K562 (cell line): ENCODE results near the gene MAPKAPK2. TPM values are rescaled to one million over a fixed set of nuclear protein-coding genes. Genes with fewer than 3 reads are reported as not detected.

ENCODE experiments used
- ATAC-seq: fragments of 200-7000 bp; cut with Tn5 transposase; 3 replicates; pipeline ENCODE4 v1.9.1; 2020; ENCODE audit warnings: moderate library complexity
- BruUV-seq: library from RNA; stranded (reverse); fragments of 400-500 nt; replicated peaks from 2 replicates; lab custom pipeline; 2021; lab: Mats Ljungman, UMichigan
- CTCF ChIA-PET: fragments of 300-600 bp; formaldehyde crosslinking; extraction: SDS; loops from one replicate; lab custom pipeline; 2021; ENCODE audit warnings: low intra/inter-chr PET ratio; lab: Yijun Ruan, JAX
- POLR2A ChIA-PET: fragments of 300-600, 350-650 bp; sonication (Branson Sonifier 250); formaldehyde crosslinking; extraction: SDS; loops from one replicate; lab custom pipeline; 2021; ENCODE audit warnings: antibody characterized with exemption, inconsistent platforms; lab: Yijun Ruan, JAX
- DNase-seq, 4 experiments: peaks; one replicate each; pipeline versions ENCODE4 v3.0.0 to v3.0.0-alpha.2; 2011 to 2018; ENCODE audit warnings: low spot score in 3 of 4, mixed read lengths in 3 of 4; ENCODE audit errors: extremely low read depth in 1 of 4
- FAIRE-seq: peaks from 2 replicates; lab custom pipeline; 2011; peaks lifted over from hg19 to GRCh38; lab: Jason Lieb, UNC
- H2AFZ ChIP-seq: 2 replicates; pipeline ENCODE4 v1.6.0; 2011; ENCODE audit warnings: low read depth, low read length, control low read depth, inconsistent platforms
- H3K27ac ChIP-seq: fragments of 200-600 bp; 3 replicates; pipeline ENCODE4 v1.8.0; 2011; ENCODE audit warnings: low read depth, mild to moderate bottlenecking, control low read depth, inconsistent platforms, low read length, moderate library complexity, mixed read lengths; ENCODE audit errors: extremely low read depth
- H3K27me3 ChIP-seq, 2 experiments: fragments of 300-600 bp in 1 of 2; 2 replicates in 1 of 2; 3 replicates in 1 of 2; pipeline versions ENCODE4 v1.6.0 to v1.8.0; 2011; ENCODE audit warnings: inconsistent platforms in 2 of 2, low read length in 2 of 2, mild to moderate bottlenecking in 1 of 2, mixed read lengths in 1 of 2, moderate library complexity in 1 of 2; ENCODE audit not compliant: control insufficient read depth in 2 of 2, insufficient read depth in 2 of 2
- H3K36me3 ChIP-seq: fragments of 300-600 bp; 3 replicates; pipeline ENCODE4 v1.8.0; 2011; ENCODE audit warnings: mild to moderate bottlenecking, low read length, inconsistent platforms; ENCODE audit not compliant: control insufficient read depth, insufficient read depth
- H3K4me1 ChIP-seq, 2 experiments: fragments of 200-600 bp in 1 of 2; replicated peaks in 1 of 2; 2 replicates in 1 of 2; 3 replicates in 1 of 2; pipeline versions ENCODE4 v1.5.1 to v1.8.0; 2011; ENCODE audit warnings: inconsistent platforms in 2 of 2, low read length in 2 of 2, mild to moderate bottlenecking in 1 of 2, mixed read lengths in 1 of 2, moderate library complexity in 1 of 2; ENCODE audit not compliant: control insufficient read depth in 2 of 2, insufficient read depth in 2 of 2
- H3K4me2 ChIP-seq: 2 replicates; pipeline ENCODE4 v1.6.1; 2011; ENCODE audit warnings: low read length, control low read depth, inconsistent platforms, mixed read lengths; ENCODE audit not compliant: insufficient read depth
- H3K4me3 ChIP-seq: fragments of 200-600 bp; sonication (generic), shearing (Covaris generic); 2 replicates; pipeline ENCODE4 v1.5.1; 2016; ENCODE audit warnings: control low read depth, inconsistent platforms
- H3K79me2 ChIP-seq: fragments of 200-600 bp; 3 replicates; pipeline ENCODE4 v1.8.0; 2011; ENCODE audit warnings: low read length, inconsistent platforms; ENCODE audit not compliant: control insufficient read depth, insufficient read depth
- H3K9ac ChIP-seq, 2 experiments: 2 replicates each; pipeline versions ENCODE4 v1.6.0 to v1.6.1; 2011; ENCODE audit warnings: low read depth in 2 of 2, low read length in 2 of 2, control low read depth in 1 of 2, inconsistent platforms in 1 of 2, mild to moderate bottlenecking in 1 of 2, mixed read lengths in 1 of 2; ENCODE audit not compliant: insufficient read depth in 1 of 2
- H3K9me1 ChIP-seq: one replicate; pipeline ENCODE4 v1.6.0; 2011; ENCODE audit warnings: inconsistent platforms, mild to moderate bottlenecking, low read length, moderate library complexity; ENCODE audit not compliant: control insufficient read depth, insufficient read depth
- H3K9me3 ChIP-seq: replicated peaks from 2 replicates; pipeline ENCODE4 v1.5.1; 2011; ENCODE audit warnings: low read depth, low read length, inconsistent platforms; ENCODE audit not compliant: control insufficient read depth, insufficient read depth
- H4K20me1 ChIP-seq: replicated peaks from 2 replicates; pipeline ENCODE4 v1.6.1; 2011; ENCODE audit warnings: low read length, inconsistent platforms, mixed read lengths; ENCODE audit not compliant: control insufficient read depth, insufficient read depth
- E2F4 ChIP-seq: sonication (generic); formaldehyde crosslinking; IDR thresholded peaks from 2 replicates; pipeline ENCODE4 v1.8.0; 2022; ENCODE audit warnings: mild to moderate bottlenecking, low read depth, missing genetic modification reagents
- E4F1 ChIP-seq: fragments of 250-450 bp; sonication (Bioruptor Pico); IDR thresholded peaks from 2 replicates; pipeline ENCODE4 v1.5.0; 2021; ENCODE audit warnings: mild to moderate bottlenecking, borderline replicate concordance
- GATAD2A ChIP-seq: fragments of 450-650 bp; IDR thresholded peaks from 2 replicates; pipeline ENCODE4 v1.6.1; 2017
- GTF2E2 ChIP-seq: fragments of 200-800 bp; sonication (Bioruptor generic); IDR thresholded peaks from 2 replicates; pipeline ENCODE4 v1.6.1; 2016; ENCODE audit warnings: missing genetic modification characterization, missing compliant biosample characterization
- HLTF ChIP-seq: fragments of 450-650 bp; IDR thresholded peaks from 2 replicates; pipeline ENCODE4 v1.6.1; 2016
- PHB2 ChIP-seq: fragments of 450-650 bp; IDR thresholded peaks from 2 replicates; pipeline ENCODE4 v1.6.1; 2017; ENCODE audit warnings: low read depth
- RAD51 ChIP-seq: fragments of 450-650 bp; IDR thresholded peaks from 2 replicates; pipeline ENCODE4 v1.7.1; 2016; ENCODE audit warnings: low read depth, mild to moderate bottlenecking, borderline replicate concordance
- RHOXF2B ChIP-seq: fragments of 250-450 bp; sonication (Bioruptor Pico); conservative IDR thresholded peaks from 2 replicates; pipeline ENCODE4 v1.5.1; 2021
- SIX5 ChIP-seq, 2 experiments: IDR thresholded peaks; 2 replicates each; pipeline ENCODE4 v1.6.1; 2011; ENCODE audit warnings: low read length in 2 of 2, borderline replicate concordance in 1 of 2, low read depth in 1 of 2, mild to moderate bottlenecking in 1 of 2, moderate library complexity in 1 of 2; ENCODE audit not compliant: insufficient read depth in 1 of 2
- ZNF133 ChIP-seq: fragments of 250-450 bp; sonication (Bioruptor Pico); IDR thresholded peaks from 2 replicates; pipeline ENCODE4 v1.4.0; 2020; ENCODE audit warnings: mild to moderate bottlenecking
- ZNF197 ChIP-seq: fragments of 200-800 bp; sonication (Bioruptor generic); IDR thresholded peaks from 2 replicates; pipeline ENCODE4 v1.6.1; 2016; ENCODE audit warnings: low read depth, missing genetic modification characterization, missing compliant biosample characterization
- ZNF212 ChIP-seq: fragments of 450-650 bp; formaldehyde crosslinking; IDR thresholded peaks from 2 replicates; pipeline ENCODE4 v1.4.0; 2020; ENCODE audit warnings: mild to moderate bottlenecking
- ZNF592 ChIP-seq: fragments of 450-650 bp; IDR thresholded peaks from 2 replicates; pipeline ENCODE4 v1.6.1; 2017; ENCODE audit warnings: antibody characterized with exemption, mild to moderate bottlenecking
- ZNF696 ChIP-seq: fragments of 250-450 bp; sonication (Bioruptor Pico); conservative IDR thresholded peaks from 2 replicates; pipeline ENCODE4 v1.4.0; 2020; ENCODE audit warnings: mild to moderate bottlenecking, moderate library complexity
- WGBS: fragments of 100-300 bp; shearing (Covaris generic); methylation state at CpG from one replicate; pipeline ENCODE4 v1.1.6; 2016; ENCODE audit warnings: low coverage, mixed read lengths; ENCODE audit not compliant: insufficient coverage; ENCODE audit errors: missing lambda C conversion rate; 5-methylcytosine and 5-hydroxymethylcytosine counted together
- in situ Hi-C: fragments of 300-500 bp; cut with MboI; formaldehyde crosslinking; loops from 4 replicates; pipeline ENCODE4 v1.15.0; 2018; ENCODE audit warnings: inconsistent platforms, mixed read lengths
- intact Hi-C: fragments of 100-400 bp; cut with micrococcal nuclease; formaldehyde crosslinking; loops from 2 replicates; pipeline ENCODE4 v1.14.2; 2022
- polyA plus RNA-seq, 8 experiments: library from polyadenylated mRNA; depleted of rRNA in 4 of 8; stranded (reverse) in 5 of 8; unstranded in 3 of 8; fragments of >200 nt; fragmentation: Nextera tagmentation in 2 of 8; fragmentation: Illumina TruSeq in 1 of 8; extraction: Ambion mirVana in 2 of 8; extraction: Trizol in 1 of 8; gene quantifications; 2 replicates each; pipeline versions ENCODE4 v1.2.1 to v1.2.3, GENCODE V29; 2011 to 2014; ENCODE audit warnings: inconsistent platforms in 1 of 8, missing spikeins in 1 of 8
- total RNA-seq, 7 experiments: library from RNA; depleted of rRNA in 6 of 7; stranded (reverse); fragments of >200 nt in 6 of 7; fragmentation: Illumina TruSeq in 2 of 7; extraction: Trizol in 2 of 7; gene quantifications; 2 replicates each; pipeline versions ENCODE4 v1.2.1 to v1.2.3, GENCODE V29; 2011 to 2021; ENCODE audit warnings: low replicate concordance in 1 of 7

MAPKAPK2 gene
- total and polyA plus RNA-seq, 9 of the 15 experiments (the other 6 are each of a cell fraction or from before 2014, with no cell fraction given) = 0.63 to 94.2 (median 52.1) TPM

GRCh38 chr1:206782448-206782847 is 97.7 kb downstream of the MAPKAPK2 start (continued):
- no peak for TF ChIP-seq E2F4 (CRISPR knock-in tag)

GRCh38 chr1:206783506-206783905 is 98.8 kb downstream of the MAPKAPK2 start:
- POLR2A ChIA-PET = interaction anchor here (1.0 kb wide), 1 partner anchor 9 kb away, joined by 3 read pairs; no protein-coding TSS in a partner anchor
- in situ Hi-C loops = no loop called here
- no peak for TF ChIP-seq HLTF
- TF ChIP-seq ZNF133 (CRISPR knock-in tag) = no peak
- TF ChIP-seq ZNF592 = no peak
- TF ChIP-seq GTF2E2 (tag) = no peak
- no peak for TF ChIP-seq RAD51
- TF ChIP-seq SIX5 (IDR thresholded peaks at IDR 0.05; ENCODE audit: borderline replicate concordance in 1 of 2, insufficient read depth in 1 of 2, low read depth in 1 of 2, low read length in 2 of 2) = no peak
- no peak for TF ChIP-seq ZNF696
- TF ChIP-seq ZNF212 = no peak
- no peak for TF ChIP-seq RHOXF2B (CRISPR knock-in tag)
- TF ChIP-seq ZNF197 (CRISPR knock-in tag) = no peak
- TF ChIP-seq PHB2 = no peak
- TF ChIP-seq E4F1 (CRISPR knock-in tag) = no peak
- TF ChIP-seq GATAD2A = no peak

More at GRCh38 chr1:206783506-206783905, 98.8 kb downstream of the MAPKAPK2 start:
- no peak overlapping the region for H3K4me2 ChIP-seq
- H3K4me1 ChIP-seq = no peaks in the 10 kb centered on the region
- H3K9me3 ChIP-seq = no peaks in the 10 kb centered on the region
- no peaks in the 10 kb centered on the region for H3K79me2 ChIP-seq
- H3K27me3 ChIP-seq = peaks cover 41 to 44% of the 10 kb centered on the region in 2 experiments
- DNase-seq (no peak), ATAC-seq (no peak), FAIRE-seq (no peak)
- H3K4me3 ChIP-seq = no peak overlapping the region
- H3K36me3 ChIP-seq = no peaks in the 10 kb centered on the region
- H3K27ac ChIP-seq = no peak overlapping the region
- WGBS = 12% methylated on average over 7 of the region's 7 CpGs
- H3K9ac ChIP-seq = no peak overlapping the region
- no peaks in the 10 kb centered on the region for H4K20me1 ChIP-seq
- CTCF ChIA-PET = no interaction called here
- no peak overlapping the region for H2AFZ ChIP-seq
- BruUV-seq = no TSS peak
- H3K9me1 ChIP-seq = no peaks in the 10 kb centered on the region
- intact Hi-C loops = no loop called here
